Fibroblast of mammary gland (primary cell): ENCODE measurements around the gene LAMA3.
"Not testable (repeated sequence)": the region's sequence is repeated elsewhere in the genome, so short reads cannot be mapped to it uniquely, and the experiment has no call there.

Source experiments
- DNase-seq: peaks from one replicate; pipeline ENCODE4 v3.0.0-alpha.2; 2010; ENCODE audit warnings: low read depth
- H3K4me3 ChIP-seq: 2 replicates; pipeline ENCODE4 v1.5.1; 2011; ENCODE audit warnings: low read depth, mild to moderate bottlenecking, low read length, moderate library complexity; ENCODE audit not compliant: control insufficient read depth
- CTCF ChIP-seq: conservative IDR thresholded peaks from 2 replicates; pipeline ENCODE4 v1.5.1; 2011; ENCODE audit warnings: low read depth, low read length, inconsistent platforms; ENCODE audit not compliant: control insufficient read depth, insufficient read depth

LAMA3 gene

DNA sequence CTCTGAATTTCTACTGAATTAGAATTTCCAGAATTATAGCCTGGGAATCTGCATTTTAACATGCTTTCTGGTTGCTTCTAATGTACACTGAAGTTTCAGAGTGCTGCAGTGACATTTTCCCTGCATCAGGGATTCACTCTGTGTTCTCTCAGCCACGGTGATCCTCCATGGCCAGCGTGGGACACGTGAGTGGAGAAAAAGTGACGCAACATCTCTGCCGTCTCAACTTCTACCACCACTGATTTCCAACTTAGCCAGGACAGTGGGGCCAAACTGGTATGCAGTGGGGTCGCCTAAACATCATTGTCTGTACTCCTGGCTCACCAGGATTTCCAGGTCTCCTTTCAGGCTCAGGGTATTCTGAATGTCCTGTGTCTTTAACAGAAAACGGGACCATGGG lies 44.6 kb downstream of the LAMA3 start:
- no peak for DNase-seq
- TF ChIP-seq CTCF: no peak
- H3K4me3 ChIP-seq: no peak overlapping the region

GRCh38 chr18:23735021-23735464 lies 45.8 kb downstream of the LAMA3 start:
- no peak overlapping the region for H3K4me3 ChIP-seq
- no peak for TF ChIP-seq CTCF
- DNase-seq: peak; percentile 48

GRCh38 chr18:23737578-23737977 lies 48.3 kb downstream of the LAMA3 start:
- no peak overlapping the region for H3K4me3 ChIP-seq
- no peak for DNase-seq
- TF ChIP-seq CTCF: no peak

GRCh38 chr18:23738151-23738550 lies 48.9 kb downstream of the LAMA3 start:
- no peak for DNase-seq

GRCh38 chr18:23738575-23738974 lies 49.3 kb downstream of the LAMA3 start:
- TF ChIP-seq CTCF: no peak
- H3K4me3 ChIP-seq: no peak overlapping the region
- DNase-seq: no peak

More at GRCh38 chr18:23738151-23738550, 48.9 kb downstream of the LAMA3 start:
- H3K4me3 ChIP-seq: no peak overlapping the region
- TF ChIP-seq CTCF: no peak

DNA sequence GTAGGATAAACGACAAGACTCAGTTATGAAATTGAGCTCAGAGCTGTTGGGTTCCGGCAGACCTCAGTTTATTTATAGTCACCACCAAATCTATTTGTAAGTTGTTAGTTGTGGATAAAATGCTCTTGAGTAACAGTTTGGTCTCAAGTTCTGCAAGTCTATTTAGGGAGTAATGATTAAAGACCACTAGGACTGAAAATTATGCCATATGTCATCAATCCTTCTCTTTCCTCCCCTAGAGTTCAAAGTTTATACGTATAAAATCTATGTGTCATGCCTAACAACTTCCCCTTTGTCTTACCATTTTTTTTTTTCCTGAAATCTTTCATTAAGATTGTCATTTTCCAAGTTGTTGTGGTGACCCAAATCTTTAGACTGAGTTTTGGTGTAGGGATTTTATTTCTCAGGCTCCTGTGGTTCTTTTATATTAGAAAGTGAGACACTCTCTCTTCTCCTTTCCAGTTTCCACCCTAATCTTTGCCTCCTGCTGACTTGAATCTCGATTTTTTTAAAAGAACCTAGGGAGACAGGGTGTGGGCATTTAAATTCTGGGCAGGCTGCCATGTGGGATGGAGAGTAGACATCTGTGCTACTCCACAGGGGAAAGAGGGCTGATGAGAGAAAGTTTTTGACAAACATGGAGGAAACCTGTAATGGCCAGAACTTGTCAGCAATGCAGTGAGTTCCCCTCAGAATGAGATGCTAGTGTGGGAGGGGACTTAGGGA lies 51.0 kb downstream of the LAMA3 start:
- H3K4me3 ChIP-seq: no peak overlapping the region
- TF ChIP-seq CTCF: no peak

GRCh38 chr18:23741967-23742366 lies 52.7 kb downstream of the LAMA3 start:
- not testable (repeated sequence) for H3K4me3 ChIP-seq, DNase-seq

More for the DNA sequence above, 51.0 kb downstream of the LAMA3 start:
- peak; percentile 64 for DNase-seq
